ENCODE results near the gene MKRN2. TPM values are rescaled to one million over a fixed set of nuclear protein-coding genes. Genes with fewer than 3 reads are reported as not detected.

The MKRN2 gene
- total RNA-seq, 3 donors from 2014 or later = 19.5 to 23.8 (median 20.2) TPM

DNA sequence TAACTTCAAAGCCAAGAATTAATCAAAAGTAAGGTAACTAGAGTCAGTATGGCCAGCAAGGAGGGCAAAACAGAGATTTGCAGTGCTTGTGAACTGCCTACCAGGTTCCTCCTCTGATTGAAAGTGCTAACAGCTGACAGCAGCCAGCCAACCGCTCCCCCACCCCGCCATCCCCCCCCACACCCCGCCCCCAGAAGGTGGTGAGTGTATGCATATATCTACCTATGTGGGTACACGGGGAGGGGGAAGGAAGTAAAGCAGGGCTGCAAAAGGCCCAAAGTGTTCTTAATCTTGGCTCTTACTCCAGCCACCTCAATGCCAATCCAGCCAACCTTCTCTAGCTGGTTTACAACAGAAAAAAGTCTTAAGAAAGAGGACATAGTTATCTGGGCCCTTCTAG is 56.4 kb downstream of the MKRN2 start:
- ATAC-seq = no peak
- no peaks in the 10 kb centered on the region for H3K9me3 ChIP-seq
- H3K4me3 ChIP-seq = no peak overlapping the region
- intact Hi-C loops (cut with DNase I, micrococcal nuclease) = no loop called here
- H3K4me1 ChIP-seq (ENCODE audit: low read depth) = no peaks in the 10 kb centered on the region
- no peak for DNase-seq
- TF ChIP-seq, protein P1, sequence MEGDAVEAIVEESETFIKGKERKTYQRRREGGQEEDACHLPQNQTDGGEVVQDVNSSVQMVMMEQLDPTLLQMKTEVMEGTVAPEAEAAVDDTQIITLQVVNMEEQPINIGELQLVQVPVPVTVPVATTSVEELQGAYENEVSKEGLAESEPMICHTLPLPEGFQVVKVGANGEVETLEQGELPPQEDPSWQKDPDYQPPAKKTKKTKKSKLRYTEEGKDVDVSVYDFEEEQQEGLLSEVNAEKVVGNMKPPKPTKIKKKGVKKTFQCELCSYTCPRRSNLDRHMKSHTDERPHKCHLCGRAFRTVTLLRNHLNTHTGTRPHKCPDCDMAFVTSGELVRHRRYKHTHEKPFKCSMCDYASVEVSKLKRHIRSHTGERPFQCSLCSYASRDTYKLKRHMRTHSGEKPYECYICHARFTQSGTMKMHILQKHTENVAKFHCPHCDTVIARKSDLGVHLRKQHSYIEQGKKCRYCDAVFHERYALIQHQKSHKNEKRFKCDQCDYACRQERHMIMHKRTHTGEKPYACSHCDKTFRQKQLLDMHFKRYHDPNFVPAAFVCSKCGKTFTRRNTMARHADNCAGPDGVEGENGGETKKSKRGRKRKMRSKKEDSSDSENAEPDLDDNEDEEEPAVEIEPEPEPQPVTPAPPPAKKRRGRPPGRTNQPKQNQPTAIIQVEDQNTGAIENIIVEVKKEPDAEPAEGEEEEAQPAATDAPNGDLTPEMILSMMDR (IDR thresholded peaks at IDR 0.05) = no peak
- no peaks in the 10 kb centered on the region for H3K36me3 ChIP-seq (ENCODE audit: low read depth)

DNA sequence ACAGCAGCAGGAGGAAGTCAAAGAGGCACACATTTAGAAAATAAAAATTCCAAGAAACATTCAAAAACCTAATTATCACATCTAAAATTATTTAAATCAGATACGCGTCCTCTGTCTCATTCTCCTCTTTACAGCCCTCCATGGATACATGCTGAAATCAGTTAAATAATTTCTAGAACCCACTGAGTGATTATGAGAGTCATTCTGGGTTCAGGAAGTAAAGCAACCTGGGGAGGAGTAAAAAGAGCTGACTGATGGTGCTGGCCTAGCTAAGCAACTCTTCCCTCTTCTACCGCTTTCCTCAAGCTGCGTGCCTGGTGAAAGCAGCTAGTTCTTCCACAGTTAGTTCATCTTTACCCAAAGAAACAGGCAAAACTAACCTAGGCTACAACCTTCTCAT is 58.4 kb downstream of the MKRN2 start:
- Histone ChIP-seq H3K4me1 (ENCODE audit: low read depth) (no peaks in the 10 kb centered on the region), H3K36me3 (ENCODE audit: low read depth) (no peaks in the 10 kb centered on the region), H3K4me3 (no peak overlapping the region), H3K9me3 (no peaks in the 10 kb centered on the region)
- DNase-seq (no peak), ATAC-seq (no peak)
- TF ChIP-seq, protein P1 (IDR thresholded peaks at IDR 0.05) = no peak
- intact Hi-C loops (cut with DNase I, micrococcal nuclease) = no loop called here

DNA sequence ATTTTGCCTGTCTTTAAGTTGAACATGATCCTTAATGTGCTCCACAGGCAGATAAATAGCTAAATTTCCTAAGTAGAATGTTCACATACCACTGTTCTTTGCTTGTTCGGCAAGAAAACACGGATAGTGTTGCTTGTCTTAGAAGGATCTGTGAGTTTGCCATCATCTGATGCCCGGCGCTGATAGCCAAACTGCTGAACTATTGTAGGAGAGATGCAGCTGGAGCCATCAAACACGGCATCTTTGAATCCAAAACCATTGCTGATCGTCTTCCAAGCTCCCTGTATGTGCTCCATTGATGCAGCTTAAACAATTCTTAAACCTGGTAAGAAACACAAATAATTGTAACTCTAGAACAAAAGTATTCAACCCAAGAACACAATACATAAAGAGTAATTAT is 61.5 kb downstream of the MKRN2 start:
- no peak overlapping the region for H3K4me3 ChIP-seq
- no peaks in the 10 kb centered on the region for H3K9me3 ChIP-seq
- DNase-seq (no peak), ATAC-seq (no peak)
- H3K36me3 ChIP-seq (ENCODE audit: low read depth) = no peaks in the 10 kb centered on the region
- TF ChIP-seq, protein P1 (IDR thresholded peaks at IDR 0.05) = no peak
- no peaks in the 10 kb centered on the region for H3K4me1 ChIP-seq (ENCODE audit: low read depth)
- intact Hi-C loops (cut with DNase I, micrococcal nuclease) = no loop called here

DNA sequence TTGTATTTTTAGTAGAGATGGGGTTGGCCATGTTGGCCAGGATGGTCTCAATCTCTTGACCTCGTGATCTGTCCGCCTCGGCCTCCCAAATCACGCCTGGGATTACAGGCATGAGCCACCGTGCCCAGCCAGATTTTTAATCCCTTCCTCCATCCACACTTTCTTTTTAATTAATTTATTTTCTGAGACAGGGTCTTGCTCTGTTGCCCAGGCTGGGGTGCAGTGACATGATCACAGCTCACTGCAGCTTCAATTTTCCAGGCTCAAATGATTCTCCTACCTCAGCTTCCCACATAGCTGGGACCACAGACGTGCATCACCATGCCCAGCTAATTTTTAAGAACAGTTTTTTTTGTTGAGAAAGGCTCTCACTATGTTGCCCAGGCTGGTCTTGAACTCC is 63.4 kb downstream of the MKRN2 start:
- no peak for DNase-seq
- TF ChIP-seq, protein P1 (IDR thresholded peaks at IDR 0.05) = no peak
- Histone ChIP-seq H3K9me3 (no peaks in the 10 kb centered on the region), H3K4me3 (no peak overlapping the region), H3K4me1 (ENCODE audit: low read depth) (peaks cover 4% of the 10 kb centered on the region), H3K36me3 (ENCODE audit: low read depth) (no peaks in the 10 kb centered on the region)
- intact Hi-C loops (cut with DNase I, micrococcal nuclease) = no loop called here
- ATAC-seq = no peak

DNA sequence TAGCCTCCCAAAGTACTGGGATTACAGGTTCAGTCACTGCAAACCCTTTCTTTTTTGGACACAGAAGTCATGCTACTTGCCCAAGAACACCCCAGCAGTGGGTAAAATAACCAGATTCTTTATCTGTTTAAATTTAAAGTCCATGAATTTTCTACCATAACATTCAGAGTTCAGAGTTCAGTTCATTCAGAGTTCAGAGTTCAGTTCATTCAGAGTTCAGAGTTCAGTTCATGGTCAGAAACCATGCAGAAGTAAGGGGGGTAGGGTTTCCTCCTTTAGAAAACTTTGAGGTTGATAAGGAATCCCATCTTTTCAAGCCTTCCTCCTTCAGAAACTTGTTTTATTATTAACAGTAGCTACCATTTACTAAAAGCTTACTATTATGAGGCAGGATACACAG is 63.8 kb downstream of the MKRN2 start:
- no peaks in the 10 kb centered on the region for H3K36me3 ChIP-seq (ENCODE audit: low read depth)
- ATAC-seq (no peak), DNase-seq (no peak)
- H3K9me3 ChIP-seq = no peaks in the 10 kb centered on the region
- intact Hi-C loops (cut with DNase I, micrococcal nuclease) = no loop called here
- H3K4me1 ChIP-seq (ENCODE audit: low read depth) = peaks cover 8% of the 10 kb centered on the region
- H3K4me3 ChIP-seq = no peak overlapping the region
- TF ChIP-seq, protein P1 (IDR thresholded peaks at IDR 0.05) = no peak

DNA sequence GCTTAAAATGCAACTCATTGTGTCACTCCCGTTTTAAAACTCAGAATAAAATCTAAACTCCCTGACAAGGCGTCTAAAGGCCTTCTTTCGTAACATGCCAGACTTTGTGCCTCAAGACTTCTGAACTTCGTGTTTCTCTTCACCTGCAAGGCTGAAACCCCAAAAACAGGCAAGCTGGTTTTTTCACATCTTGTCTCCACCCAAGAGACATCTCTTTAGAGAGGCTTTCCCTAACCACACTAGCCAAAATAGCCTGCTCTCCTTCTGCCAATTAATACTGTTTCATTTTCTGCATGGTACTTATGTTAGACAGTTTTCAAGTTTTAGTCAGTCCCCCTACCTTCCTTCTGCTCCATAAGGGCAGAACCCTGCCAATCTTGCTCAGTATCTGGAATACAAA is 65.4 kb downstream of the MKRN2 start:
- DNase-seq = no peak
- Histone ChIP-seq H3K4me3 (no peak overlapping the region), H3K4me1 (ENCODE audit: low read depth) (peaks cover 19% of the 10 kb centered on the region), H3K9me3 (no peaks in the 10 kb centered on the region), H3K36me3 (ENCODE audit: low read depth) (no peaks in the 10 kb centered on the region)
- ATAC-seq = no peak
- intact Hi-C loops (cut with DNase I, micrococcal nuclease) = no loop called here
- TF ChIP-seq, protein P1 (IDR thresholded peaks at IDR 0.05) = no peak
